Tibial nerve (tissue), 4 donors: ENCODE data around the gene MBTD1. TPM values are rescaled to one million over a fixed set of nuclear protein-coding genes. Genes with fewer than 3 reads are reported as not detected.

Source experiments
- DNase-seq, 2 donors: peaks; one replicate each; pipeline ENCODE4 v3.0.0-alpha.2; 2019; ENCODE audit warnings: low spot score in 2 of 2
- H3K27ac ChIP-seq, 4 donors: fragments of 200-600 bp; sonication (generic) in 3 of 4; one replicate each; pipeline ENCODE4 v1.5.1; 2017 to 2019; ENCODE audit warnings: mild to moderate bottlenecking in 1 of 4
- H3K27me3 ChIP-seq, 2 donors: fragments of 200-600 bp; sonication (generic) in 1 of 2; one replicate each; pipeline versions ENCODE4 v1.5.1 to v1.6.0; 2017 to 2019
- H3K36me3 ChIP-seq, 3 donors: fragments of 200-600 bp; sonication (generic); one replicate each; pipeline ENCODE4 v1.5.1; 2018 to 2019
- H3K4me1 ChIP-seq, 4 donors: fragments of 200-600 bp; sonication (generic) in 3 of 4; one replicate each; pipeline ENCODE4 v1.5.1; 2017 to 2019
- H3K4me3 ChIP-seq, 4 donors: fragments of 200-600 bp; sonication (generic) in 3 of 4; one replicate each; pipeline ENCODE4 v1.5.1; 2017 to 2019; ENCODE audit warnings: mild to moderate bottlenecking in 1 of 4, moderate library complexity in 1 of 4
- H3K9me3 ChIP-seq, 4 donors: fragments of 200-600 bp; sonication (generic) in 3 of 4; one replicate each; pipeline ENCODE4 v1.5.1; 2017 to 2019
- CTCF ChIP-seq, 5 experiments: fragments of 200-600 bp in 3 of 5; fragments of 450-650 bp in 2 of 5; sonication (generic) in 3 of 5; IDR thresholded peaks; one replicate each; pipeline ENCODE4 v1.5.1; 2016 to 2019; ENCODE audit warnings: antibody characterized with exemption in 5 of 5, mild to moderate bottlenecking in 3 of 5, moderate library complexity in 2 of 5
- EP300 ChIP-seq, 2 donors: sonication (generic); formaldehyde crosslinking; IDR thresholded peaks; one replicate each; pipeline ENCODE4 v1.6.1; 2017; ENCODE audit warnings: antibody characterized with exemption in 2 of 2, mild to moderate bottlenecking in 1 of 2
- POLR2A ChIP-seq, 2 donors: fragments of 450-650 bp; IDR thresholded peaks; one replicate each; pipeline ENCODE4 v1.6.1; 2017; ENCODE audit warnings: antibody characterized with exemption in 2 of 2, mild to moderate bottlenecking in 2 of 2, moderate library complexity in 2 of 2
- WGBS, 2 donors: methylation state at CpG; one replicate each; pipeline ENCODE4 v1.1.5; 2018; 5-methylcytosine and 5-hydroxymethylcytosine counted together
- total RNA-seq, 4 donors: library from RNA; depleted of rRNA; stranded (reverse); fragments of >200 nt; gene quantifications; one replicate each; pipeline ENCODE4 v1.1.0, GENCODE V29; 2016

MBTD1 gene
- total RNA-seq, 4 donors from 2014 or later: 10.8 to 18.8 (median 16.3) TPM

- Histone ChIP-seq H3K27me3 (no peaks in the 10 kb centered on the region), H3K9me3 (no peaks in the 10 kb centered on the region), H3K27ac (no peak overlapping the region), H3K36me3 (peaks cover 0 to 10% (median 0%) of the 10 kb centered on the region in 3 donors), H3K4me1 (no peaks in the 10 kb centered on the region), H3K4me3 (no peak overlapping the region)
- no peak for TF ChIP-seq EP300 (IDR thresholded peaks at IDR 0.05)
- TF ChIP-seq CTCF (IDR thresholded peaks at IDR 0.05): no peak
- TF ChIP-seq POLR2A (IDR thresholded peaks at IDR 0.05): no peak
- 88 to 90% methylated on average over 6 of the region's 6 CpGs for WGBS, 2 donors
- no peak for DNase-seq
These were observed 21.5 kb downstream of the MBTD1 start for GRCh38 chr17:51238255-51238887.

- no peak for DNase-seq
- H3K27me3 ChIP-seq: no peaks in the 10 kb centered on the region
- H3K27ac ChIP-seq: no peak overlapping the region
- no peak overlapping the region for H3K4me3 ChIP-seq
- no peaks in the 10 kb centered on the region for H3K9me3 ChIP-seq
- no peaks in the 10 kb centered on the region for H3K4me1 ChIP-seq
- peaks cover 0 to 10% (median 0%) of the 10 kb centered on the region in 3 donors for H3K36me3 ChIP-seq
- 92% methylated on average over 6 of the region's 6 CpGs for WGBS, 2 donors
- TF ChIP-seq POLR2A (IDR thresholded peaks at IDR 0.05) (no peak), CTCF (IDR thresholded peaks at IDR 0.05) (no peak), EP300 (IDR thresholded peaks at IDR 0.05) (no peak)
These were observed 25.7 kb downstream of the MBTD1 start for GRCh38 chr17:51234162-51234561.

- H3K27me3 ChIP-seq: no peaks in the 10 kb centered on the region
- no peak for DNase-seq
- H3K4me1 ChIP-seq: no peaks in the 10 kb centered on the region
- 79 to 87% methylated on average over 4 of the region's 4 CpGs for WGBS, 2 donors
- H3K27ac ChIP-seq: no peak overlapping the region
- TF ChIP-seq CTCF (IDR thresholded peaks at IDR 0.05): no peak
- TF ChIP-seq EP300 (IDR thresholded peaks at IDR 0.05): no peak
- TF ChIP-seq POLR2A (IDR thresholded peaks at IDR 0.05): no peak
- no peak overlapping the region for H3K4me3 ChIP-seq
- H3K9me3 ChIP-seq: no peaks in the 10 kb centered on the region
- H3K36me3 ChIP-seq: peaks cover 0 to 10% (median 0%) of the 10 kb centered on the region in 3 donors
These were observed 27.9 kb downstream of the MBTD1 start for GRCh38 chr17:51231999-51232398.

- Histone ChIP-seq H3K36me3 (no peaks in the 10 kb centered on the region), H3K4me3 (no peak overlapping the region), H3K4me1 (no peaks in the 10 kb centered on the region), H3K27me3 (no peaks in the 10 kb centered on the region), H3K27ac (no peak overlapping the region), H3K9me3 (no peaks in the 10 kb centered on the region)
- WGBS, 2 donors: 83 to 87% methylated on average over 4 of the region's 4 CpGs
- no peak for TF ChIP-seq EP300 (IDR thresholded peaks at IDR 0.05)
- TF ChIP-seq POLR2A (IDR thresholded peaks at IDR 0.05): no peak
- no peak for TF ChIP-seq CTCF (IDR thresholded peaks at IDR 0.05)
- DNase-seq: no peak
These were observed 29.5 kb downstream of the MBTD1 start for GRCh38 chr17:51230306-51230705.

- no peak for TF ChIP-seq POLR2A (IDR thresholded peaks at IDR 0.05)
- no peak for TF ChIP-seq CTCF (IDR thresholded peaks at IDR 0.05)
- no peak for TF ChIP-seq EP300 (IDR thresholded peaks at IDR 0.05)
- no peaks in the 10 kb centered on the region for H3K27me3 ChIP-seq
- H3K36me3 ChIP-seq: no peaks in the 10 kb centered on the region
- no peak for DNase-seq
- no peak overlapping the region for H3K27ac ChIP-seq
- peaks cover 0 to 4% (median under 1%) of the 10 kb centered on the region in 4 donors for H3K4me1 ChIP-seq
- no peaks in the 10 kb centered on the region for H3K9me3 ChIP-seq
- H3K4me3 ChIP-seq: no peak overlapping the region
- 95 to 96% methylated on average over 3 of the region's 3 CpGs for WGBS, 2 donors
These were observed 30.0 kb downstream of the MBTD1 start for GRCh38 chr17:51229889-51230288.
